ENCODE measurements around the gene ERBB4. TPM values are rescaled to one million over a fixed set of nuclear protein-coding genes. Genes with fewer than 3 reads are reported as not detected.

Gene ERBB4
- total RNA-seq, 1 experiment from 2014 or later: 0.04 TPM

- H3K27ac Mint-ChIP-seq: no peak overlapping the region
- no peaks in the 10 kb centered on the region for H3K79me2 ChIP-seq (ENCODE audit: insufficient read depth, low read length)
- peaks cover 47% of the 10 kb centered on the region in 2 experiments for H3K4me1 Mint-ChIP-seq
- peaks cover 0 to 9% (median 1%) of the 10 kb centered on the region in 3 experiments; a peak in 3 of 7 replicates for H3K36me3 Mint-ChIP-seq (ENCODE audit: insufficient read depth in 1 of 3, low read depth in 3 of 3)
- TF ChIP-seq CTCF (conservative IDR thresholded peaks at IDR 0.05): no peak
- no peak overlapping the region for H2BK15ac ChIP-seq (ENCODE audit: low read depth, low read length)
- H3K4me3 Mint-ChIP-seq: no peak overlapping the region
- H2BK120ac ChIP-seq (ENCODE audit: low read depth, low read length, poor library complexity, severe bottlenecking): no peak overlapping the region
- no peak overlapping the region for H3K27ac ChIP-seq (ENCODE audit: insufficient read length, low read depth, low read length)
- H2AFZ ChIP-seq (ENCODE audit: low read length): no peak overlapping the region
- H4K20me1 ChIP-seq (ENCODE audit: control insufficient read depth, insufficient read depth, insufficient read length): no peaks in the 10 kb centered on the region
- no peaks in the 10 kb centered on the region for H3K27me3 Mint-ChIP-seq (ENCODE audit: low read depth)
- DNase-seq: no peak
- no peak overlapping the region for H4K8ac ChIP-seq (replicated peaks; ENCODE audit: insufficient read length, low read depth, low read length)
- no peak overlapping the region for H3K9ac ChIP-seq (ENCODE audit: extremely low read depth, insufficient read length, low read length)
- no peak overlapping the region for H4K91ac ChIP-seq (ENCODE audit: insufficient read length, low read depth, low read length)
- H2AK5ac ChIP-seq (ENCODE audit: insufficient read length, low read length): no peak overlapping the region
- no peak overlapping the region for H3K14ac ChIP-seq (ENCODE audit: insufficient read depth, low read length)
- H3K18ac ChIP-seq (ENCODE audit: insufficient read length, low read depth, low read length): no peak overlapping the region
- no peaks in the 10 kb centered on the region for H3K27me3 ChIP-seq (ENCODE audit: insufficient read depth, low read length)
- no peak overlapping the region for H2BK12ac ChIP-seq (ENCODE audit: insufficient read length, low read depth, low read length)
- peaks cover 3% of the 10 kb centered on the region; the same call in 1 of the 2 replicates for H3K4me1 ChIP-seq (ENCODE audit: insufficient read depth, low read length)
- no peak overlapping the region for H3K4me2 ChIP-seq (ENCODE audit: insufficient read depth, insufficient read length, low read length)
- no peak overlapping the region for H3T11ph ChIP-seq (ENCODE audit: low read length)
- H4K5ac ChIP-seq (ENCODE audit: insufficient read length, low read depth, low read length): no peak overlapping the region
- H3K23ac ChIP-seq (ENCODE audit: insufficient read length, low read depth, low read length): no peak overlapping the region
- WGBS (ENCODE audit: extremely low coverage, insufficient read length, low lambda C conversion rate): no CpG with 5 or more reads among the region's 4 CpGs
- H3K56ac ChIP-seq (ENCODE audit: insufficient read length, low read depth, low read length): no peak overlapping the region
- no peak overlapping the region for H2BK5ac ChIP-seq (ENCODE audit: insufficient read length, low read length)
- no peaks in the 10 kb centered on the region for H3K79me1 ChIP-seq (ENCODE audit: insufficient read depth, low read depth, low read length, poor library complexity, severe bottlenecking)
- H3K9me3 ChIP-seq (ENCODE audit: control insufficient read depth, low read depth, low read length): no peaks in the 10 kb centered on the region
- H3K23me2 ChIP-seq (ENCODE audit: insufficient read length, low read depth, low read length, poor library complexity, severe bottlenecking): no peaks in the 10 kb centered on the region
- H2BK20ac ChIP-seq (ENCODE audit: low read depth, low read length, poor library complexity, severe bottlenecking): no peak overlapping the region
- no peak overlapping the region for H3K4ac ChIP-seq (ENCODE audit: low read depth, low read length)
- peaks cover 2 to 3% of the 10 kb centered on the region in 2 experiments; a peak in 2 of 5 replicates for H3K9me3 Mint-ChIP-seq
Observed at GRCh38 chr2:211468217-211468616, 1070.4 kb downstream of the ERBB4 start.

Measured in H9 (cell line).